T-helper 1 cell treated with Interleukin-12 subunit alpha and Interleukin-12 subunit beta and Interleukin-4 antibody, amounts not matched to agents 30 μg/mL and 1 μg/mL, for 36 hours (primary cell): ENCODE measurements around the gene EIF4E1B.

Experiments
- H3K27ac Mint-ChIP-seq: one replicate; pipeline ENCODE4 v1.8.0; 2021; ENCODE audit warnings: mild to moderate bottlenecking, mixed read lengths
- H3K27me3 Mint-ChIP-seq: one replicate; pipeline ENCODE4 v1.8.0; 2021; ENCODE audit warnings: low read depth, mixed read lengths
- H3K36me3 Mint-ChIP-seq: one replicate; pipeline ENCODE4 v1.8.0; 2021; ENCODE audit warnings: low read depth, mixed read lengths
- H3K4me1 Mint-ChIP-seq: one replicate; pipeline ENCODE4 v1.8.0; 2021; ENCODE audit warnings: low read depth, mixed read lengths
- H3K4me3 Mint-ChIP-seq: one replicate; pipeline ENCODE4 v1.8.0; 2021; ENCODE audit warnings: mild to moderate bottlenecking, moderate library complexity, mixed read lengths
- H3K9me3 Mint-ChIP-seq: one replicate; pipeline ENCODE4 v1.8.0; 2021; ENCODE audit warnings: mixed read lengths

Gene EIF4E1B

GRCh38 chr5:176667637-176668036 lies 37.2 kb downstream of the EIF4E1B start:
- no peaks in the 10 kb centered on the region for H3K36me3 Mint-ChIP-seq
- no peak overlapping the region for H3K27ac Mint-ChIP-seq
- peaks cover 24% of the 10 kb centered on the region for H3K27me3 Mint-ChIP-seq
- no peak overlapping the region for H3K4me3 Mint-ChIP-seq
- no peaks in the 10 kb centered on the region for H3K9me3 Mint-ChIP-seq
- no peaks in the 10 kb centered on the region for H3K4me1 Mint-ChIP-seq

- Mint-ChIP-seq H3K9me3 (no peaks in the 10 kb centered on the region), H3K36me3 (no peaks in the 10 kb centered on the region), H3K27me3 (peaks cover 15% of the 10 kb centered on the region), H3K27ac (no peak overlapping the region), H3K4me3 (no peak overlapping the region), H3K4me1 (no peaks in the 10 kb centered on the region)
Observed at GRCh38 chr5:176670449-176670848, 40.0 kb downstream of the EIF4E1B start.

GRCh38 chr5:176671399-176671798 lies 40.9 kb downstream of the EIF4E1B start:
- Mint-ChIP-seq H3K27ac (no peak overlapping the region), H3K27me3 (peaks cover 16% of the 10 kb centered on the region), H3K4me1 (no peaks in the 10 kb centered on the region), H3K9me3 (no peaks in the 10 kb centered on the region), H3K36me3 (no peaks in the 10 kb centered on the region), H3K4me3 (no peak overlapping the region)

- no peak overlapping the region for H3K27ac Mint-ChIP-seq
- H3K4me1 Mint-ChIP-seq, result no peaks in the 10 kb centered on the region
- H3K4me3 Mint-ChIP-seq, result no peak overlapping the region
- H3K27me3 Mint-ChIP-seq, result peaks cover 14% of the 10 kb centered on the region
- no peaks in the 10 kb centered on the region for H3K9me3 Mint-ChIP-seq
- H3K36me3 Mint-ChIP-seq, result no peaks in the 10 kb centered on the region
Observed at GRCh38 chr5:176671890-176672747, 41.6 kb downstream of the EIF4E1B start.

- H3K27ac Mint-ChIP-seq, result no peak overlapping the region
- no peaks in the 10 kb centered on the region for H3K9me3 Mint-ChIP-seq
- no peak overlapping the region for H3K4me3 Mint-ChIP-seq
- H3K27me3 Mint-ChIP-seq, result peaks cover 19% of the 10 kb centered on the region
- no peaks in the 10 kb centered on the region for H3K4me1 Mint-ChIP-seq
- H3K36me3 Mint-ChIP-seq, result no peaks in the 10 kb centered on the region
Observed at GRCh38 chr5:176673651-176674583, 43.4 kb downstream of the EIF4E1B start.

GRCh38 chr5:176674799-176675198 lies 44.3 kb downstream of the EIF4E1B start:
- no peaks in the 10 kb centered on the region for H3K9me3 Mint-ChIP-seq
- H3K4me1 Mint-ChIP-seq, result no peaks in the 10 kb centered on the region
- no peaks in the 10 kb centered on the region for H3K36me3 Mint-ChIP-seq
- no peak overlapping the region for H3K4me3 Mint-ChIP-seq
- peaks cover 27% of the 10 kb centered on the region for H3K27me3 Mint-ChIP-seq
- H3K27ac Mint-ChIP-seq, result no peak overlapping the region

- Mint-ChIP-seq H3K4me1 (no peaks in the 10 kb centered on the region), H3K9me3 (no peaks in the 10 kb centered on the region), H3K4me3 (no peak overlapping the region), H3K27me3 (peaks cover 30% of the 10 kb centered on the region), H3K27ac (no peak overlapping the region), H3K36me3 (no peaks in the 10 kb centered on the region)
Observed at GRCh38 chr5:176675676-176676360, 45.3 kb downstream of the EIF4E1B start.

GRCh38 chr5:176676361-176676824 lies 45.9 kb downstream of the EIF4E1B start:
- Mint-ChIP-seq H3K9me3 (no peaks in the 10 kb centered on the region), H3K4me1 (no peaks in the 10 kb centered on the region), H3K4me3 (no peak overlapping the region), H3K36me3 (no peaks in the 10 kb centered on the region), H3K27ac (no peak overlapping the region), H3K27me3 (peaks cover 31% of the 10 kb centered on the region)

- no peak overlapping the region for H3K4me3 Mint-ChIP-seq
- H3K36me3 Mint-ChIP-seq, result no peaks in the 10 kb centered on the region
- H3K27ac Mint-ChIP-seq, result no peak overlapping the region
- peaks cover 41% of the 10 kb centered on the region for H3K27me3 Mint-ChIP-seq
- H3K9me3 Mint-ChIP-seq, result no peaks in the 10 kb centered on the region
- no peaks in the 10 kb centered on the region for H3K4me1 Mint-ChIP-seq
Observed at GRCh38 chr5:176677209-176677939, 46.9 kb downstream of the EIF4E1B start.

GRCh38 chr5:176678584-176678983 lies 48.1 kb downstream of the EIF4E1B start:
- Mint-ChIP-seq H3K9me3 (no peaks in the 10 kb centered on the region), H3K4me3 (no peak overlapping the region), H3K27ac (no peak overlapping the region), H3K27me3 (peaks cover 46% of the 10 kb centered on the region), H3K4me1 (no peaks in the 10 kb centered on the region), H3K36me3 (no peaks in the 10 kb centered on the region)

GRCh38 chr5:176679365-176680225 lies 49.1 kb downstream of the EIF4E1B start:
- peaks cover 54% of the 10 kb centered on the region for H3K27me3 Mint-ChIP-seq
- no peak overlapping the region for H3K4me3 Mint-ChIP-seq
- peaks cover 4% of the 10 kb centered on the region for H3K9me3 Mint-ChIP-seq
- H3K27ac Mint-ChIP-seq, result no peak overlapping the region
- H3K36me3 Mint-ChIP-seq, result no peaks in the 10 kb centered on the region
- H3K4me1 Mint-ChIP-seq, result no peaks in the 10 kb centered on the region

- H3K9me3 Mint-ChIP-seq, result peaks cover 8% of the 10 kb centered on the region
- peaks cover 60% of the 10 kb centered on the region for H3K27me3 Mint-ChIP-seq
- H3K4me1 Mint-ChIP-seq, result no peaks in the 10 kb centered on the region
- H3K36me3 Mint-ChIP-seq, result no peaks in the 10 kb centered on the region
- H3K27ac Mint-ChIP-seq, result no peak overlapping the region
- H3K4me3 Mint-ChIP-seq, result no peak overlapping the region
Observed at GRCh38 chr5:176680226-176680563, 49.7 kb downstream of the EIF4E1B start.

GRCh38 chr5:176682016-176682531 lies 51.6 kb downstream of the EIF4E1B start:
- H3K4me1 Mint-ChIP-seq, result no peaks in the 10 kb centered on the region
- H3K27me3 Mint-ChIP-seq, result peaks cover 64% of the 10 kb centered on the region
- H3K4me3 Mint-ChIP-seq, result no peak overlapping the region
- no peak overlapping the region for H3K27ac Mint-ChIP-seq
- no peaks in the 10 kb centered on the region for H3K36me3 Mint-ChIP-seq
- peaks cover 16% of the 10 kb centered on the region for H3K9me3 Mint-ChIP-seq
